Progenitor cell of endocrine pancreas (in vitro differentiated cells): Measurements from ENCODE around the gene HKDC1. TPM values are rescaled to one million over a fixed set of nuclear protein-coding genes. Genes with fewer than 3 reads are reported as not detected.

Experiments used
- DNase-seq: peaks from one replicate; pipeline ENCODE4 v3.0.0; 2021; ENCODE audit warnings: low spot score; ENCODE audit not compliant: unreplicated experiment
- H3K27ac Mint-ChIP-seq: 2 replicates; pipeline ENCODE4 v1.8.0; 2021; ENCODE audit warnings: mild to moderate bottlenecking, moderate library complexity, mixed read lengths
- H3K27me3 Mint-ChIP-seq: 2 replicates; pipeline ENCODE4 v1.8.0; 2021; ENCODE audit warnings: mixed read lengths
- H3K36me3 Mint-ChIP-seq: 2 replicates; pipeline ENCODE4 v1.8.0; 2022; ENCODE audit warnings: mixed read lengths; ENCODE audit not compliant: insufficient read depth
- H3K4me1 Mint-ChIP-seq: 2 replicates; pipeline ENCODE4 v1.8.0; 2021; ENCODE audit warnings: low read depth, mixed read lengths
- H3K4me3 Mint-ChIP-seq: 2 replicates; pipeline ENCODE4 v1.8.0; 2021; ENCODE audit warnings: low read depth, mild to moderate bottlenecking, moderate library complexity, mixed read lengths
- H3K9me3 Mint-ChIP-seq: 2 replicates; pipeline ENCODE4 v1.8.0; 2021; ENCODE audit warnings: low read depth, mixed read lengths
- CTCF ChIP-seq: fragments of 200-600 bp; sonication (generic); IDR thresholded peaks from one replicate; pipeline ENCODE4 v1.5.0; 2021; ENCODE audit warnings: antibody characterized with exemption, mild to moderate bottlenecking; ENCODE audit not compliant: unreplicated experiment
- total RNA-seq: library from RNA; stranded (reverse); gene quantifications from 2 replicates; pipeline ENCODE4 v1.2.1, GENCODE V29; 2021

HKDC1 gene
- total RNA-seq, 1 donor from 2014 or later = 4.1 TPM

DNA sequence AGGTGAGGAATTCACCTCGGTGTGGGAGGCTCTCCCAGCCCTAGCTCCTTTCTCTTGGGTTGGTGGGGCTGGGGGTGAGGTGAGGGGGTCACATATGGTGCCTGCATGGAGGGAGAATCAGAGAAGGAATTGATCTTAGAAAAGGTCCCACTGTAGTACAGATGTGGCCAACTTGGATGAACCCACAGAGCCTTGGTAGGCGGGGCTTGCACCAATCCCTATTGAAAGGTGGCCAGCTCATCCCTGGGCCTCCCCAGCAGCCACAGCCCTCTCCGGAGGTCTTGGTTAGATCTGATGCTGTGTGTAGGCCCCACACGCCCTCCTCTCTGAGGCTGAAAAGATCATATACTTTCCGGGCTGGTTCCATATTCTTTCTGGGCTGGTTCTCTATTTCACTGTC lies 19.0 kb downstream of the HKDC1 start:
- no peak for TF ChIP-seq CTCF
- no peaks in the 10 kb centered on the region for H3K4me1 Mint-ChIP-seq
- H3K4me3 Mint-ChIP-seq = no peak overlapping the region
- H3K27me3 Mint-ChIP-seq = peaks cover 10% of the 10 kb centered on the region
- no peak overlapping the region for H3K27ac Mint-ChIP-seq
- no peak for DNase-seq
- H3K36me3 Mint-ChIP-seq = no peaks in the 10 kb centered on the region
- no peaks in the 10 kb centered on the region for H3K9me3 Mint-ChIP-seq

GRCh38 chr10:69239816-69240434 lies 19.8 kb downstream of the HKDC1 start:
- no peaks in the 10 kb centered on the region for H3K36me3 Mint-ChIP-seq
- no peaks in the 10 kb centered on the region for H3K4me1 Mint-ChIP-seq
- no peak overlapping the region for H3K4me3 Mint-ChIP-seq
- TF ChIP-seq CTCF = no peak
- no peak for DNase-seq
- no peaks in the 10 kb centered on the region for H3K9me3 Mint-ChIP-seq
- H3K27me3 Mint-ChIP-seq = peaks cover 10% of the 10 kb centered on the region
- no peak overlapping the region for H3K27ac Mint-ChIP-seq

GRCh38 chr10:69240455-69240854 lies 20.3 kb downstream of the HKDC1 start:
- no peaks in the 10 kb centered on the region for H3K4me1 Mint-ChIP-seq
- no peak for DNase-seq
- H3K9me3 Mint-ChIP-seq = no peaks in the 10 kb centered on the region
- TF ChIP-seq CTCF = no peak
- H3K27me3 Mint-ChIP-seq = peaks cover 10% of the 10 kb centered on the region
- no peaks in the 10 kb centered on the region for H3K36me3 Mint-ChIP-seq
- no peak overlapping the region for H3K4me3 Mint-ChIP-seq
- H3K27ac Mint-ChIP-seq = no peak overlapping the region

- Mint-ChIP-seq H3K27ac (no peak overlapping the region), H3K4me1 (no peaks in the 10 kb centered on the region), H3K9me3 (no peaks in the 10 kb centered on the region), H3K27me3 (peaks cover 12% of the 10 kb centered on the region), H3K36me3 (no peaks in the 10 kb centered on the region), H3K4me3 (no peak overlapping the region)
- TF ChIP-seq CTCF = no peak
- no peak for DNase-seq
These were observed 21.4 kb downstream of the HKDC1 start for GRCh38 chr10:69241575-69241974.

GRCh38 chr10:69242040-69242851 lies 22.1 kb downstream of the HKDC1 start:
- H3K4me3 Mint-ChIP-seq = no peak overlapping the region
- no peak for TF ChIP-seq CTCF
- no peaks in the 10 kb centered on the region for H3K4me1 Mint-ChIP-seq
- no peaks in the 10 kb centered on the region for H3K36me3 Mint-ChIP-seq
- no peak for DNase-seq
- no peak overlapping the region for H3K27ac Mint-ChIP-seq
- peaks cover 12% of the 10 kb centered on the region for H3K27me3 Mint-ChIP-seq
- H3K9me3 Mint-ChIP-seq = no peaks in the 10 kb centered on the region
